ENCODE data around the gene CD96. TPM values are rescaled to one million over a fixed set of nuclear protein-coding genes. Genes with fewer than 3 reads are reported as not detected.

CD96 gene
- total RNA-seq, 4 donors from 2014 or later = under 0.01 to 3.3 (median 0.64) TPM

GRCh38 chr3:111675846-111676210, 133.8 kb downstream of the CD96 start:
- no peak for TF ChIP-seq POLR2A (IDR thresholded peaks at IDR 0.05)
- no peak for TF ChIP-seq CTCF (IDR thresholded peaks at IDR 0.05)
- no peak for TF ChIP-seq EP300 (IDR thresholded peaks at IDR 0.05)
- H3K4me1 ChIP-seq = peaks cover 0 to 25% (median 2%) of the 10 kb centered on the region in 4 donors
- no peaks in the 10 kb centered on the region for H3K9me3 ChIP-seq
- no peak for DNase-seq (ENCODE audit: low spot score in 2 of 2)
- H3K4me3 ChIP-seq = no peak overlapping the region
- H3K27ac ChIP-seq = peak overlapping the region in 1 of 4 donors; percentile 21
- H3K27me3 ChIP-seq = no peaks in the 10 kb centered on the region
- no peaks in the 10 kb centered on the region for H3K36me3 ChIP-seq
- WGBS, 2 donors = 54 to 55% methylated on average over 1 of the region's 1 CpG

- no peaks in the 10 kb centered on the region for H3K9me3 ChIP-seq
- no peak overlapping the region for H3K4me3 ChIP-seq
- no peaks in the 10 kb centered on the region for H3K27me3 ChIP-seq
- peaks cover 0 to 25% (median 2%) of the 10 kb centered on the region in 4 donors for H3K4me1 ChIP-seq
- DNase-seq (ENCODE audit: low spot score in 2 of 2) = no peak
- 51 to 55% methylated on average over 8 of the region's 8 CpGs for WGBS, 2 donors
- no peaks in the 10 kb centered on the region for H3K36me3 ChIP-seq
- peak overlapping the region in 1 of 4 donors; percentile 21 for H3K27ac ChIP-seq
- TF ChIP-seq EP300 (IDR thresholded peaks at IDR 0.05) = no peak
- no peak for TF ChIP-seq POLR2A (IDR thresholded peaks at IDR 0.05)
- no peak for TF ChIP-seq CTCF (IDR thresholded peaks at IDR 0.05)
Observed at GRCh38 chr3:111676211-111677006, 134.4 kb downstream of the CD96 start.

DNA sequence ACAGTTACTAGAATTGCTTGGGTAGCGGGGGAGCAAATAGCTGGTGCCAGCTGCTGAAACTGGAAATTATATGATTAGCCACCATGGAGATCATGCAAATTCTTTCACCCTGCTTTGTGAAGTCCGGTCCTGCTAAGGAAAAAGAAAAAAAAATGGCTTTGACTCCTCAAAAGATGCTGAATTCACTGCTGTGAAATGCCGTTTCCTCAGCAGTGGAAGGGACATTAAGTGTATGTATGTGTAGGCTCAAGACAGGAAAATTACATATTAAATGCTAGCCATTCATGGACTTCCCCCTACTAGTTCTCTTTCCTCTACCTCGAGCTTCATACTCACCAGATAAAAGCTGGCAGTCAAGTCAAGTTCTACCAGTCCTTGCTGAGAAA, 135.0 kb downstream of the CD96 start:
- Histone ChIP-seq H3K27ac (no peak overlapping the region), H3K36me3 (no peaks in the 10 kb centered on the region), H3K4me1 (peaks cover 0 to 25% (median 2%) of the 10 kb centered on the region in 4 donors), H3K9me3 (no peaks in the 10 kb centered on the region), H3K27me3 (no peaks in the 10 kb centered on the region), H3K4me3 (no peak overlapping the region)
- TF ChIP-seq CTCF (IDR thresholded peaks at IDR 0.05) = no peak
- no peak for TF ChIP-seq POLR2A (IDR thresholded peaks at IDR 0.05)
- no peak for TF ChIP-seq EP300 (IDR thresholded peaks at IDR 0.05)
- WGBS, 2 donors = 75 to 85% methylated on average over 4 of the region's 4 CpGs
- DNase-seq (ENCODE audit: low spot score in 2 of 2) = no peak

GRCh38 chr3:111681661-111682426, 139.8 kb downstream of the CD96 start:
- Histone ChIP-seq H3K36me3 (no peaks in the 10 kb centered on the region), H3K27me3 (no peaks in the 10 kb centered on the region), H3K27ac (no peak overlapping the region), H3K4me3 (no peak overlapping the region), H3K9me3 (no peaks in the 10 kb centered on the region), H3K4me1 (no peaks in the 10 kb centered on the region)
- 80 to 89% methylated on average over 7 of the region's 7 CpGs for WGBS, 2 donors
- DNase-seq (ENCODE audit: low spot score in 2 of 2) = no peak
- TF ChIP-seq CTCF (IDR thresholded peaks at IDR 0.05) = no peak
- TF ChIP-seq POLR2A (IDR thresholded peaks at IDR 0.05) = no peak
- no peak for TF ChIP-seq EP300 (IDR thresholded peaks at IDR 0.05)

- 68 to 72% methylated on average over 4 of the region's 4 CpGs for WGBS, 2 donors
- TF ChIP-seq POLR2A (IDR thresholded peaks at IDR 0.05) = no peak
- no peak for TF ChIP-seq CTCF (IDR thresholded peaks at IDR 0.05)
- no peak for TF ChIP-seq EP300 (IDR thresholded peaks at IDR 0.05)
- Histone ChIP-seq H3K4me3 (no peak overlapping the region), H3K4me1 (no peaks in the 10 kb centered on the region), H3K27me3 (no peaks in the 10 kb centered on the region), H3K27ac (no peak overlapping the region), H3K9me3 (no peaks in the 10 kb centered on the region), H3K36me3 (no peaks in the 10 kb centered on the region)
- no peak for DNase-seq (ENCODE audit: low spot score in 2 of 2)
Observed at GRCh38 chr3:111684640-111685039, 142.6 kb downstream of the CD96 start.

All from tibial nerve (tissue), 4 donors.